ENCODE measurements around the gene BATF2. TPM values are rescaled to one million over a fixed set of nuclear protein-coding genes. Genes with fewer than 3 reads are reported as not detected.
A peak's percentile ranks its signal among the peaks of the same experiment; 100 is the strongest.

Gene BATF2
- total and polyA plus RNA-seq, 9 of the 15 experiments (the other 6 are each of a cell fraction or from before 2014, with no cell fraction given) = 1.7 to 8.9 (median 6.4) TPM

DNA sequence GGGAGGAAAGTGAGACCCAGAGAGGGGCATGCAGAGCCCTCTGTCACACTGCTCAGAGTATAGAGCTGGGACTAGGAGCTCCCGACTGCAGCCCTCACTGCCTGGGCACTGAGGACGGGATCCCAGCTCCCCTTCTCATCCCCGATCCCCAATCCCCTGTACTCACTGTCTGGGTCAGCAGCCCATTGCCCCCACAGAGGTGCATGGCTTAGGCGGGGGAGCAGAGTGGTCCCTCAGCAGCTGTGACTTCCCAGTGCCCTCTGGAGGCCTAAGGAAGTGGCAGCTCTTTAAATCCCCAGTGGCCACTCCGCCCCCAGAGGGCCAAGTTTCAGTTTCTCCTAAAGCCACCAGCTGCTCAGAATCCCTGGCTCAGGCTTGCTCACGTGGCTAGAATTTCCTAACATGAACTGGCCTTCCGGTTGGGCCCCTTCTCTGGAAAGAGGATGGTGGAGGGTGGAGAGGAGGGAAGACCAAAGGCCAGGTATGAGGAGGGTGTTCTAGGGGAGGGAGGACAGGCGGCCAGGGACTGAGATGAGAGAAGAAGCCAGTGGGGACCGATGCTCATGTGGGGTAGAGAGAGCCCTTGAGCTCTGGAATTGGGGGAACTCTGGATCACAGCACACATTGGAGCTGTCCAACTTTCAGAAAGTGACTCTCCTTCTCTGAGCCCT is at the start of gene BATF2 (continued):
- TF ChIP-seq BMI1 (IDR thresholded peaks at IDR 0.05; ENCODE audit: low read length) = no peak
- TF ChIP-seq, protein P1, sequence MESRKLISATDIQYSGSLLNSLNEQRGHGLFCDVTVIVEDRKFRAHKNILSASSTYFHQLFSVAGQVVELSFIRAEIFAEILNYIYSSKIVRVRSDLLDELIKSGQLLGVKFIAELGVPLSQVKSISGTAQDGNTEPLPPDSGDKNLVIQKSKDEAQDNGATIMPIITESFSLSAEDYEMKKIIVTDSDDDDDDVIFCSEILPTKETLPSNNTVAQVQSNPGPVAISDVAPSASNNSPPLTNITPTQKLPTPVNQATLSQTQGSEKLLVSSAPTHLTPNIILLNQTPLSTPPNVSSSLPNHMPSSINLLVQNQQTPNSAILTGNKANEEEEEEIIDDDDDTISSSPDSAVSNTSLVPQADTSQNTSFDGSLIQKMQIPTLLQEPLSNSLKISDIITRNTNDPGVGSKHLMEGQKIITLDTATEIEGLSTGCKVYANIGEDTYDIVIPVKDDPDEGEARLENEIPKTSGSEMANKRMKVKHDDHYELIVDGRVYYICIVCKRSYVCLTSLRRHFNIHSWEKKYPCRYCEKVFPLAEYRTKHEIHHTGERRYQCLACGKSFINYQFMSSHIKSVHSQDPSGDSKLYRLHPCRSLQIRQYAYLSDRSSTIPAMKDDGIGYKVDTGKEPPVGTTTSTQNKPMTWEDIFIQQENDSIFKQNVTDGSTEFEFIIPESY (CRISPR knock-in tag; IDR thresholded peaks at IDR 0.05) = 0 out of 2 replicates have a peak, but pooled peaks have one; percentile 36
- TF ChIP-seq RFX1 (IDR thresholded peaks at IDR 0.05) = no peak
- TF ChIP-seq TEAD4 (IDR thresholded peaks at IDR 0.05; ENCODE audit: low read length) = peak; percentile 25; the same call in 1 of the 2 replicates
- TF ChIP-seq TEAD4 (CRISPR knock-in tag; IDR thresholded peaks at IDR 0.05; ENCODE audit: borderline replicate concordance) = no peak
- TF ChIP-seq, protein P2, sequence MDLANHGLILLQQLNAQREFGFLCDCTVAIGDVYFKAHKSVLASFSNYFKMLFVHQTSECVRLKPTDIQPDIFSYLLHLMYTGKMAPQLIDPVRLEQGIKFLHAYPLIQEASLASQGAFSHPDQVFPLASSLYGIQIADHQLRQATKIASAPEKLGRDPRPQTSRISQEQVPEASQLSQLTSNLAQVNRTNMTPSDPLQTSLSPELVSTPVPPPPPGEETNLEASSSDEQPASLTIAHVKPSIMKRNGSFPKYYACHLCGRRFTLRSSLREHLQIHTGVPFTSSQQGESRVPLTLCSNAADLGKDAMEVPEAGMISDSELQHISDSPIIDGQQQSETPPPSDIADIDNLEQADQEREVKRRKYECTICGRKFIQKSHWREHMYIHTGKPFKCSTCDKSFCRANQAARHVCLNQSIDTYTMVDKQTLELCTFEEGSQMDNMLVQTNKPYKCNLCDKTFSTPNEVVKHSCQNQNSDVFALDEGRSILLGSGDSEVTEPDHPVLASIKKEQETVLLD (IDR thresholded peaks at IDR 0.05) = peak; percentile 58; the same call in 1 of the 2 replicates
- no peak for TF ChIP-seq TCF7L2 (IDR thresholded peaks at IDR 0.05; ENCODE audit: low read depth, low read length)
- no peak for TF ChIP-seq RNF2 (IDR thresholded peaks at IDR 0.05)
- TF ChIP-seq EHMT2 (IDR thresholded peaks at IDR 0.05) = peak; percentile 82
- TF ChIP-seq SRSF1 (IDR thresholded peaks at IDR 0.05; ENCODE audit: low read depth, low read length) = no peak
- TF ChIP-seq, protein P3, sequence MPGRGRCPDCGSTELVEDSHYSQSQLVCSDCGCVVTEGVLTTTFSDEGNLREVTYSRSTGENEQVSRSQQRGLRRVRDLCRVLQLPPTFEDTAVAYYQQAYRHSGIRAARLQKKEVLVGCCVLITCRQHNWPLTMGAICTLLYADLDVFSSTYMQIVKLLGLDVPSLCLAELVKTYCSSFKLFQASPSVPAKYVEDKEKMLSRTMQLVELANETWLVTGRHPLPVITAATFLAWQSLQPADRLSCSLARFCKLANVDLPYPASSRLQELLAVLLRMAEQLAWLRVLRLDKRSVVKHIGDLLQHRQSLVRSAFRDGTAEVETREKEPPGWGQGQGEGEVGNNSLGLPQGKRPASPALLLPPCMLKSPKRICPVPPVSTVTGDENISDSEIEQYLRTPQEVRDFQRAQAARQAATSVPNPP (IDR thresholded peaks at IDR 0.05; ENCODE audit: borderline replicate concordance, insufficient read depth, insufficient read length) = no peak
- TF ChIP-seq FUS (optimal IDR thresholded peaks at IDR 0.05; ENCODE audit: low read depth, low read length) = no peak
- TF ChIP-seq NCOR1 (IDR thresholded peaks at IDR 0.05) = no peak
- TF ChIP-seq DPF2 (IDR thresholded peaks at IDR 0.05) = peak; percentile 39
- no peak for TF ChIP-seq U2AF1 (optimal IDR thresholded peaks at IDR 0.05; ENCODE audit: low read depth, low read length)
- TF ChIP-seq DACH1 (IDR thresholded peaks at IDR 0.05; ENCODE audit: partially characterized antibody) = peak; percentile 78
- TF ChIP-seq ZNF707 (CRISPR knock-in tag; conservative IDR thresholded peaks at IDR 0.05) = no peak
- 0 out of 2 replicates have a peak, but pooled peaks have one; percentile 17 for TF ChIP-seq AFF4 (CRISPR knock-in tag; IDR thresholded peaks at IDR 0.05)
- no peak for TF ChIP-seq STAT5B (CRISPR knock-in tag; IDR thresholded peaks at IDR 0.05)
- no peak for TF ChIP-seq SIN3B (IDR thresholded peaks at IDR 0.05; ENCODE audit: low read depth)
- no peak for TF ChIP-seq ZKSCAN1 (IDR thresholded peaks at IDR 0.05; ENCODE audit: low read depth, low read length)
